Subcutaneous abdominal adipose tissue (tissue), 5 donors: ENCODE data around the gene ABHD18.
A peak's percentile ranks its signal among the peaks of the same experiment; 100 is the strongest.
"Not testable (repeated sequence)": the region's sequence is repeated elsewhere in the genome, so short reads cannot be mapped to it uniquely, and the experiment has no call there.

Experiments
- H3K27ac ChIP-seq: one replicate; pipeline ENCODE4 v1.7.0; 2013; ENCODE audit warnings: low read depth, mild to moderate bottlenecking, inconsistent platforms, low read length, moderate library complexity
- H3K27me3 ChIP-seq, 5 donors: one replicate each; pipeline ENCODE4 v1.7.0; 2013; ENCODE audit warnings: low read length in 5 of 5, inconsistent platforms in 1 of 5; ENCODE audit not compliant: control insufficient read depth in 5 of 5, insufficient read depth in 4 of 5
- H3K36me3 ChIP-seq, 5 donors: one replicate each; pipeline ENCODE4 v1.7.0; 2013; ENCODE audit warnings: low read length in 5 of 5; ENCODE audit not compliant: control insufficient read depth in 5 of 5, insufficient read depth in 5 of 5
- H3K4me1 ChIP-seq, 5 donors: one replicate each; pipeline ENCODE4 v1.7.0; 2013; ENCODE audit warnings: low read length in 5 of 5, mild to moderate bottlenecking in 3 of 5, moderate library complexity in 1 of 5; ENCODE audit not compliant: control insufficient read depth in 5 of 5, insufficient read depth in 5 of 5
- H3K4me3 ChIP-seq, 5 donors: one replicate each; pipeline ENCODE4 v1.7.0; 2013; ENCODE audit warnings: low read length in 5 of 5, low read depth in 1 of 5
- H3K9ac ChIP-seq, 5 donors: one replicate each; pipeline ENCODE4 v1.7.0; 2013; ENCODE audit warnings: low read length in 5 of 5, mild to moderate bottlenecking in 4 of 5, moderate library complexity in 3 of 5
- H3K9me3 ChIP-seq, 5 donors: one replicate each; pipeline ENCODE4 v1.7.0; 2013; ENCODE audit warnings: low read length in 5 of 5; ENCODE audit not compliant: control insufficient read depth in 5 of 5
- donor health status: healthy.
- donor health status: healthy.
- donor health status: healthy.
- donor health status: healthy.
- donor health status: healthy.

The ABHD18 gene

GRCh38 chr4:128029907-128030306 is 64.7 kb downstream of the ABHD18 start:
- H3K4me1 ChIP-seq: no peaks in the 10 kb centered on the region
- peaks cover 12 to 34% (median 15%) of the 10 kb centered on the region in 5 donors for H3K36me3 ChIP-seq
- H3K4me3 ChIP-seq: no peak overlapping the region
- H3K9me3 ChIP-seq: no peaks in the 10 kb centered on the region
- no peak overlapping the region for H3K27ac ChIP-seq
- no peaks in the 10 kb centered on the region for H3K27me3 ChIP-seq
- no peak overlapping the region for H3K9ac ChIP-seq

GRCh38 chr4:128031756-128032384 is 66.7 kb downstream of the ABHD18 start:
- no peaks in the 10 kb centered on the region for H3K9me3 ChIP-seq
- H3K27me3 ChIP-seq: no peaks in the 10 kb centered on the region
- H3K9ac ChIP-seq: no peak overlapping the region
- H3K27ac ChIP-seq: no peak overlapping the region
- no peaks in the 10 kb centered on the region for H3K4me1 ChIP-seq
- peaks cover 10 to 25% (median 15%) of the 10 kb centered on the region in 5 donors for H3K36me3 ChIP-seq
- H3K4me3 ChIP-seq: no peak overlapping the region

- no peaks in the 10 kb centered on the region for H3K36me3 ChIP-seq
- H3K9me3 ChIP-seq: no peaks in the 10 kb centered on the region
- no peaks in the 10 kb centered on the region for H3K4me1 ChIP-seq
- H3K9ac ChIP-seq: no peak overlapping the region
- H3K4me3 ChIP-seq: no peak overlapping the region
- H3K27me3 ChIP-seq: no peaks in the 10 kb centered on the region
- H3K27ac ChIP-seq: no peak overlapping the region
Measured at GRCh38 chr4:128039568-128039967, 74.4 kb downstream of the ABHD18 start.

GRCh38 chr4:128047019-128047418 is 81.8 kb downstream of the ABHD18 start:
- H3K36me3 ChIP-seq, H3K27ac ChIP-seq, H3K9me3 ChIP-seq, H3K4me1 ChIP-seq, H3K9ac ChIP-seq, H3K4me3 ChIP-seq, H3K27me3 ChIP-seq: not testable (repeated sequence)

GRCh38 chr4:128047514-128047913 is 82.3 kb downstream of the ABHD18 start:
- H3K4me1 ChIP-seq: not testable (repeated sequence)

GRCh38 chr4:128051229-128051628 is 86.0 kb downstream of the ABHD18 start:
- not testable (repeated sequence) for H3K27ac ChIP-seq, H3K36me3 ChIP-seq, H3K27me3 ChIP-seq, H3K4me3 ChIP-seq, H3K4me1 ChIP-seq, H3K9ac ChIP-seq, H3K9me3 ChIP-seq

More at GRCh38 chr4:128047514-128047913, 82.3 kb downstream of the ABHD18 start:
- not testable (repeated sequence) for H3K36me3 ChIP-seq, H3K27ac ChIP-seq, H3K9me3 ChIP-seq, H3K9ac ChIP-seq, H3K27me3 ChIP-seq, H3K4me3 ChIP-seq

GRCh38 chr4:128054907-128055306 is 89.7 kb downstream of the ABHD18 start:
- H3K27ac ChIP-seq, H3K4me3 ChIP-seq, H3K9me3 ChIP-seq, H3K36me3 ChIP-seq, H3K9ac ChIP-seq, H3K4me1 ChIP-seq, H3K27me3 ChIP-seq: not testable (repeated sequence)

- not testable (repeated sequence) for H3K9ac ChIP-seq, H3K36me3 ChIP-seq, H3K9me3 ChIP-seq, H3K27me3 ChIP-seq, H3K27ac ChIP-seq, H3K4me1 ChIP-seq, H3K4me3 ChIP-seq
Measured at GRCh38 chr4:128055441-128056206, 90.4 kb downstream of the ABHD18 start.

- H3K36me3 ChIP-seq: no peaks in the 10 kb centered on the region
- no peaks in the 10 kb centered on the region for H3K27me3 ChIP-seq
- H3K4me1 ChIP-seq: peaks cover 0 to 6% (median 4%) of the 10 kb centered on the region in 5 donors
- no peaks in the 10 kb centered on the region for H3K9me3 ChIP-seq
- H3K9ac ChIP-seq: no peak overlapping the region
- H3K4me3 ChIP-seq: no peak overlapping the region
- H3K27ac ChIP-seq: no peak overlapping the region
Measured at GRCh38 chr4:128056396-128056795, 91.2 kb downstream of the ABHD18 start.

- Histone ChIP-seq H3K27ac (peak overlapping the region; percentile 93), H3K4me3 (peak overlapping the region; percentile 63 to 88 (median 79)), H3K9me3 (no peaks in the 10 kb centered on the region), H3K9ac (peak overlapping the region; percentile 92 to 99 (median 96)), H3K36me3 (no peaks in the 10 kb centered on the region), H3K27me3 (no peaks in the 10 kb centered on the region), H3K4me1 (peaks cover 0 to 15% (median 14%) of the 10 kb centered on the region in 5 donors)
Measured at GRCh38 chr4:128060121-128060698, 95.0 kb downstream of the ABHD18 start.
